ENCODE results near the gene TAC3.

GRCh38 chr12:56979628-56980027, 36.7 kb downstream of the TAC3 start:
- TF ChIP-seq SIN3A (conservative IDR thresholded peaks at IDR 0.05 in 1 of 2, IDR thresholded peaks at IDR 0.05 in 1 of 2; ENCODE audit: low read depth in 1 of 2, low read length in 2 of 2): no peak
- no peak for TF ChIP-seq USF2 (IDR thresholded peaks at IDR 0.05; ENCODE audit: low read length)
- TF ChIP-seq SIRT6 (IDR thresholded peaks at IDR 0.05; ENCODE audit: low read length): no peak
- no peak for TF ChIP-seq CTCF (IDR thresholded peaks at IDR 0.05; ENCODE audit: control extremely low read depth in 1 of 3, insufficient read depth in 1 of 3, low read depth in 1 of 3, low read length in 3 of 3)
- no peak for TF ChIP-seq SUZ12 (IDR thresholded peaks at IDR 0.05; ENCODE audit: low read length)
- TF ChIP-seq EZH2 (IDR thresholded peaks at IDR 0.05; ENCODE audit: low read depth, low read length, severe bottlenecking): no peak

Measured in H1 (cell line).